HG03520 (cell line): ENCODE data around the gene SYNGR3.

ENCODE experiments used
- ATAC-seq: cut with Tn5 transposase; IDR thresholded peaks from one replicate; pipeline ENCODE4 v1.9.1; 2021; ENCODE audit warnings: mild to moderate bottlenecking, moderate library complexity; ENCODE audit not compliant: unreplicated experiment

The SYNGR3 gene

GRCh38 chr16:1991948-1992703 lies 2.4 kb downstream of the SYNGR3 start:
- peak; percentile 52 for ATAC-seq

- ATAC-seq = no peak
Observed at GRCh38 chr16:1992704-1993317, 3.0 kb downstream of the SYNGR3 start.

- no peak for ATAC-seq
Observed at GRCh38 chr16:1993731-1994131, 4.0 kb downstream of the SYNGR3 start.

- ATAC-seq = no peak
Observed at GRCh38 chr16:1997494-1998359, 8.0 kb downstream of the SYNGR3 start.

- ATAC-seq = no peak
Observed at GRCh38 chr16:1998360-1998835, 8.6 kb downstream of the SYNGR3 start.

GRCh38 chr16:1998852-1999801 lies 9.4 kb downstream of the SYNGR3 start:
- ATAC-seq = no peak

GRCh38 chr16:1999866-2000514 lies 10.2 kb downstream of the SYNGR3 start:
- ATAC-seq = no peak

GRCh38 chr16:2001035-2001434 lies 11.3 kb downstream of the SYNGR3 start:
- ATAC-seq = no peak

GRCh38 chr16:2001456-2002355 lies 11.9 kb downstream of the SYNGR3 start:
- no peak for ATAC-seq

- no peak for ATAC-seq
Observed at GRCh38 chr16:2002406-2003230, 12.8 kb downstream of the SYNGR3 start.

- no peak for ATAC-seq
Observed at GRCh38 chr16:2003231-2003826, 13.6 kb downstream of the SYNGR3 start.

GRCh38 chr16:2003827-2004641 lies 14.3 kb downstream of the SYNGR3 start:
- ATAC-seq = no peak

GRCh38 chr16:2004795-2005517 lies 15.2 kb downstream of the SYNGR3 start:
- no peak for ATAC-seq

GRCh38 chr16:2005646-2006045 lies 15.9 kb downstream of the SYNGR3 start:
- no peak for ATAC-seq

GRCh38 chr16:2006317-2006716 lies 16.5 kb downstream of the SYNGR3 start:
- ATAC-seq = no peak
